Mesenchymal stem cell (in vitro differentiated cells and primary cell): Measurements from ENCODE around the gene CRK.
"Not testable (repeated sequence)": the region's sequence is repeated elsewhere in the genome, so short reads cannot be mapped to it uniquely, and the experiment has no call there.

Experiments used
- DNase-seq: peaks from one replicate; pipeline ENCODE4 v3.0.0-alpha.2; 2013
- H2AFZ ChIP-seq: one replicate; pipeline ENCODE4 v1.6.1; 2013; ENCODE audit warnings: low read depth, mild to moderate bottlenecking, control low read depth, inconsistent platforms, low read length, moderate library complexity
- H2AK5ac ChIP-seq: 2 replicates; pipeline ENCODE4 v1.6.1; 2013; ENCODE audit warnings: low read length, moderate library complexity, mild to moderate bottlenecking, inconsistent platforms; ENCODE audit not compliant: severe bottlenecking
- H2BK120ac ChIP-seq: one replicate; pipeline ENCODE4 v1.6.1; 2013; ENCODE audit warnings: low read depth, mild to moderate bottlenecking, inconsistent platforms, low read length, moderate library complexity
- H2BK12ac ChIP-seq, 2 experiments: one replicate each; pipeline ENCODE4 v1.6.1; 2013; ENCODE audit warnings: inconsistent platforms in 2 of 2, low read length in 2 of 2, mild to moderate bottlenecking in 2 of 2, moderate library complexity in 2 of 2, control low read depth in 1 of 2
- H2BK15ac ChIP-seq: one replicate; pipeline ENCODE4 v1.6.1; 2013; ENCODE audit warnings: mild to moderate bottlenecking, low read depth, inconsistent platforms; ENCODE audit not compliant: poor library complexity, severe bottlenecking
- H2BK5ac ChIP-seq: 2 replicates; pipeline ENCODE4 v1.6.1; 2013; ENCODE audit warnings: low read depth, mild to moderate bottlenecking, low read length, control low read depth, inconsistent platforms; ENCODE audit not compliant: poor library complexity, severe bottlenecking
- H3K14ac ChIP-seq, 2 experiments: one replicate each; pipeline ENCODE4 v1.6.1; 2013; ENCODE audit warnings: inconsistent platforms in 2 of 2, low read length in 2 of 2, control low read depth in 1 of 2, mild to moderate bottlenecking in 1 of 2, moderate library complexity in 1 of 2
- H3K18ac ChIP-seq, 2 experiments: one replicate each; pipeline ENCODE4 v1.6.1; 2013; ENCODE audit warnings: inconsistent platforms in 2 of 2, low read length in 2 of 2, control low read depth in 1 of 2, low read depth in 1 of 2, mild to moderate bottlenecking in 1 of 2
- H3K23ac ChIP-seq, 2 experiments: one replicate each; pipeline ENCODE4 v1.6.1; 2013; ENCODE audit warnings: inconsistent platforms in 2 of 2, low read length in 2 of 2, mild to moderate bottlenecking in 2 of 2, moderate library complexity in 2 of 2, control low read depth in 1 of 2
- H3K27ac ChIP-seq: 2 replicates; pipeline ENCODE4 v1.5.1; 2013; ENCODE audit warnings: mild to moderate bottlenecking, moderate library complexity, low read length, control low read depth, inconsistent platforms; ENCODE audit not compliant: poor library complexity, severe bottlenecking
- H3K27me3 ChIP-seq, 2 experiments: 2 replicates each; pipeline versions ENCODE4 v1.6.1 to v1.7.0; 2013; ENCODE audit warnings: low read length in 2 of 2, mild to moderate bottlenecking in 2 of 2, moderate library complexity in 2 of 2, control low read depth in 1 of 2, inconsistent platforms in 1 of 2; ENCODE audit not compliant: control insufficient read depth in 1 of 2, insufficient read depth in 1 of 2
- H3K36me3 ChIP-seq, 2 experiments: 2 replicates each; pipeline versions ENCODE4 v1.6.1 to v1.7.0; 2013; ENCODE audit warnings: low read length in 2 of 2, control low read depth in 1 of 2, inconsistent platforms in 1 of 2, low read depth in 1 of 2, mild to moderate bottlenecking in 1 of 2; ENCODE audit not compliant: insufficient read depth in 2 of 2, control insufficient read depth in 1 of 2
- H3K4ac ChIP-seq, 2 experiments: one replicate each; pipeline ENCODE4 v1.6.1; 2013; ENCODE audit warnings: inconsistent platforms in 2 of 2, low read length in 2 of 2, mild to moderate bottlenecking in 2 of 2, moderate library complexity in 2 of 2, control low read depth in 1 of 2, low read depth in 1 of 2
- H3K4me1 ChIP-seq: 2 replicates; pipeline ENCODE4 v1.6.1; 2013; ENCODE audit warnings: low read depth, low read length, control low read depth; ENCODE audit not compliant: control insufficient read depth, insufficient read depth
- H3K4me2 ChIP-seq: 2 replicates; pipeline ENCODE4 v1.6.1; 2013; ENCODE audit warnings: low read length, mild to moderate bottlenecking, inconsistent platforms; ENCODE audit not compliant: poor library complexity, severe bottlenecking
- H3K4me3 ChIP-seq, 2 experiments: 2 replicates each; pipeline versions ENCODE4 v1.5.1 to v1.7.0; 2013; ENCODE audit warnings: low read length in 2 of 2, mild to moderate bottlenecking in 2 of 2, control low read depth in 1 of 2, low read depth in 1 of 2; ENCODE audit not compliant: insufficient read depth in 1 of 2
- H3K79me1 ChIP-seq: replicated peaks from 2 replicates; pipeline ENCODE4 v1.6.1; 2013; ENCODE audit warnings: mild to moderate bottlenecking, control low read depth, low read length, inconsistent platforms; ENCODE audit not compliant: poor library complexity, severe bottlenecking
- H3K9ac ChIP-seq: 2 replicates; pipeline ENCODE4 v1.7.0; 2013; ENCODE audit warnings: mild to moderate bottlenecking, low read length, moderate library complexity
- H3K9me3 ChIP-seq: 2 replicates; pipeline ENCODE4 v1.7.0; 2013; ENCODE audit warnings: mild to moderate bottlenecking, low read length; ENCODE audit not compliant: control insufficient read depth
- H4K8ac ChIP-seq: one replicate; pipeline ENCODE4 v1.6.1; 2013; ENCODE audit warnings: inconsistent platforms, mild to moderate bottlenecking, low read length, moderate library complexity
- H4K91ac ChIP-seq: one replicate; pipeline ENCODE4 v1.6.1; 2013; ENCODE audit warnings: mild to moderate bottlenecking, low read length, inconsistent platforms
- WGBS: methylation state at CpG from one replicate; pipeline ENCODE4 v1.1.7; 2013; ENCODE audit warnings: mixed read lengths; 5-methylcytosine and 5-hydroxymethylcytosine counted together

The CRK gene

GRCh38 chr17:1442721-1443120, 13.3 kb downstream of the CRK start:
- H3K4me1 ChIP-seq, H3K9me3 ChIP-seq, H2BK5ac ChIP-seq, H3K14ac ChIP-seq, H2AFZ ChIP-seq, H3K4me3 ChIP-seq, H4K8ac ChIP-seq, H2AK5ac ChIP-seq, H2BK12ac ChIP-seq, H3K4ac ChIP-seq, H3K27ac ChIP-seq, H3K23ac ChIP-seq, H2BK120ac ChIP-seq, H2BK15ac ChIP-seq, H3K9ac ChIP-seq, DNase-seq, H4K91ac ChIP-seq, H3K4me2 ChIP-seq, H3K79me1 ChIP-seq, H3K27me3 ChIP-seq, H3K18ac ChIP-seq: not testable (repeated sequence)
- WGBS, result 95% methylated on average over 6 of the region's 6 CpGs
- peaks cover 8 to 27% of the 10 kb centered on the region in 2 experiments for H3K36me3 ChIP-seq

DNA sequence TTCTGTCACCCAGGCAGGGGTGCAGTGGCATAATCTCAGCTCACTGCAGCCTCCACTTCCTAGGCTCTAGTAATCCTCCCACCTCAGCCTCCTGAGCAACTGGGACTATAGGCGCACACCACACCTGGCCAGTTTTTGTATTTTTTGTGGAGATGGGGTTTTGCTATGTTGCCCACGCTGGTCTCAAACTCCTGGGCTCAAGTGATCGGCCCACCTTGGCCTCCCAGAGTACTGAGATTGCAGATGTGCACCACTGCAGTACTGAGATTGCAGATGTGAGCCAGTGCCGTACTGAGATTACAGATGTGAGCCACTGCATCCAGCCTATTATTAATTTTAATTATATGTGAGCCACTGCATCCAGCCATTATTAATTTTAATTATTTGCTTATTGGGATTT, 13.8 kb downstream of the CRK start:
- Histone ChIP-seq H2AK5ac (no peak overlapping the region), H2BK15ac (no peak overlapping the region), H3K4me1 (peaks cover 5% of the 10 kb centered on the region), H2BK5ac (no peak overlapping the region), H3K79me1 (no peaks in the 10 kb centered on the region), H2BK120ac (no peak overlapping the region), H3K9ac (no peak overlapping the region), H3K4ac (no peak overlapping the region), H2BK12ac (no peak overlapping the region), H3K27me3 (no peaks in the 10 kb centered on the region), H3K27ac (no peak overlapping the region), H2AFZ (no peak overlapping the region), H3K36me3 (peaks cover 6 to 27% of the 10 kb centered on the region in 2 experiments), H4K91ac (no peak overlapping the region), H3K14ac (no peak overlapping the region), H3K4me3 (no peak overlapping the region), H3K9me3 (no peaks in the 10 kb centered on the region), H4K8ac (no peak overlapping the region), H3K4me2 (no peak overlapping the region), H3K18ac (no peak overlapping the region), H3K23ac (no peak overlapping the region)
- no peak for DNase-seq
- 100% methylated on average over 4 of the region's 4 CpGs for WGBS

GRCh38 chr17:1440921-1441320, 15.1 kb downstream of the CRK start:
- DNase-seq, result no peak
- no peak overlapping the region for H2AFZ ChIP-seq
- WGBS, result 97% methylated on average over 8 of the region's 8 CpGs

DNA sequence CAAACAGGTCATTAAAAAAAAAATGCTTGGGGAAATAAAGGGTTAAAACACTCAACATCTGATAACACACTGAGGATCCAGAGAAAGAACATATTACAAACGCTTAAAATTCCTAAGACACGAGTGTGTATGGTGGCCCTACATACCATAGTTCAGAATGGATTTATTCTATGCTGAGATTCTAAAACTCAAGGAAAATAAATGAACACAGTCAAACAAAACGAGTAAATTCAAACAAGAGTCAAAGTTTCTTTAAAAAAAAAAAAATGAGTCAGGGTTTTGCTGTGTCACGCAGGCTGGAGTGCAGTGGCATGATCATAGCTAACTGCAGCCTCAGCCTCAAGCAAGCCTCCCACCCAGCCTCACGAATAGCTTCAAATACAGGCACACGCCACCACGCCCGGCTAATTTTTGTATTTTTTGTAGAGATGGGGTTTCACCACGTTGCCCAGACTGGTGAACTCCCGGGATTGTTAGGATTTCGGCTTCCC, 17.4 kb downstream of the CRK start:
- H2BK15ac ChIP-seq, result no peak overlapping the region
- H3K36me3 ChIP-seq, result peaks cover 32 to 38% of the 10 kb centered on the region in 2 experiments
- H2AFZ ChIP-seq, result no peak overlapping the region

More at GRCh38 chr17:1440921-1441320, 15.1 kb downstream of the CRK start:
- Histone ChIP-seq H2BK120ac (no peak overlapping the region), H4K8ac (peak overlapping the region; percentile 48), H3K27me3 (no peaks in the 10 kb centered on the region), H4K91ac (no peak overlapping the region), H3K27ac (no peak overlapping the region), H3K18ac (no peak overlapping the region), H3K4me2 (no peak overlapping the region), H3K4me3 (no peak overlapping the region), H2AK5ac (no peak overlapping the region), H3K4me1 (peaks cover 5% of the 10 kb centered on the region), H3K4ac (no peak overlapping the region), H3K36me3 (peaks cover 16 to 29% of the 10 kb centered on the region in 2 experiments), H3K14ac (no peak overlapping the region), H3K79me1 (peaks cover 6% of the 10 kb centered on the region), H3K9ac (no peak overlapping the region), H2BK12ac (no peak overlapping the region), H3K23ac (no peak overlapping the region), H2BK15ac (no peak overlapping the region), H3K9me3 (no peaks in the 10 kb centered on the region), H2BK5ac (no peak overlapping the region)

More for the DNA sequence above, 17.4 kb downstream of the CRK start:
- Histone ChIP-seq H3K18ac (peak overlapping the region in 1 of 2 experiments; percentile 46), H3K14ac (no peak overlapping the region), H3K27ac (peak overlapping the region; percentile 17), H3K27me3 (no peaks in the 10 kb centered on the region), H3K4me2 (peak overlapping the region; percentile 14), H3K4me3 (no peak overlapping the region), H3K9me3 (no peaks in the 10 kb centered on the region), H3K79me1 (peaks cover 11% of the 10 kb centered on the region), H2BK12ac (no peak overlapping the region), H4K91ac (no peak overlapping the region), H2AK5ac (no peak overlapping the region), H3K23ac (no peak overlapping the region), H3K4ac (peak overlapping the region in 1 of 2 experiments; percentile 81), H3K4me1 (peaks cover 5% of the 10 kb centered on the region), H3K9ac (peak overlapping the region; percentile 63), H2BK5ac (no peak overlapping the region), H4K8ac (no peak overlapping the region), H2BK120ac (no peak overlapping the region)
- WGBS, result 57% methylated on average over 6 of the region's 11 CpGs
- DNase-seq, result peak; percentile 86
